NCI-H2196 treated with DMSO at 0.1 percent for 48 hours (cell line): ENCODE data around the gene TJP3.

Source experiments
- DNase-seq: peaks from one replicate; lab custom pipeline; 2025; ENCODE audit not compliant: unreplicated experiment; lab: John Stamatoyannopoulos, UW

Gene TJP3

DNA sequence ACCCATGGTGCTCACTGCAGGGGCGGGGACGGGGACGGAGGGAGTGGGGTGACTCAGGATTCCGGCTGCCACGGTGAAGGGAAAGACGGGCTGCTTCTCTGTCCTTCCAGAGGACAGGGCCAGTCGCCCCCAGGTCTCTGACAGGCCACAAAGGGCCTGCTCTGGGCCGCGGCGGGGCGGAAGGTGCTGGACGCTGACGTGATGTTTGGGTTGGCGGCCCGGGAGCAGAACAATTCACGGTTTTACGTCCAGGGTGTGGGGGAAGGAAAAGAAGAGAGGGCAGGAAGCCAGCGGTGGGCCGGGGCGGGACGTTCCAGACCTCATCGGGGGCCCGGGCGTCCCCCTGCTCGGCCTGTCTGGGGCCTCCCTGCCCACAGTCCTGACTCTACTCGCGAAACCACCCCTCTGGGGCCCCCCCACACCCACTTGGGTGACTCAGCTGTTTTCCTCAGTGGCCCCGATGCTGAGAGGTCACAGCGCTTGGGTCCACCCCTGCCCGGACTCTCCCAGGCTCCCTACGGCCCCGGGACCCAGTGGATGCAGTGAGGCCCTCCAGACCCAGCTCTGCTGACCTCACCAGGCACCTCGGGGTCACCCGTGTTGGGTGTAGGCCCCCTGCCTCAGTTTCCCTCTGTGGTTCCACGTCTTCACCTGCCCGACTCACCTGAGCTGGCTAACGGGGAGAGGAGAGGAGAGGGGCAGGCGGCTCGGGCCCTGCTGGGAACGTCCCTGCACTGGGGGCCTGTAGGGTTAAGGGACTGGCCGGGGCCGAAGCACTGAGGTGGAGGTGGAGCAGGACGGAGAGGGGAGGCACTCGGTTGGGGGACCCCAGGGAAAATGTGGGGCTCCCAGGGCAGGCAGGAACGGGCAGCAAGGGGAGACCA is 37.1 kb upstream of the TJP3 start:
- no peak for DNase-seq

DNA sequence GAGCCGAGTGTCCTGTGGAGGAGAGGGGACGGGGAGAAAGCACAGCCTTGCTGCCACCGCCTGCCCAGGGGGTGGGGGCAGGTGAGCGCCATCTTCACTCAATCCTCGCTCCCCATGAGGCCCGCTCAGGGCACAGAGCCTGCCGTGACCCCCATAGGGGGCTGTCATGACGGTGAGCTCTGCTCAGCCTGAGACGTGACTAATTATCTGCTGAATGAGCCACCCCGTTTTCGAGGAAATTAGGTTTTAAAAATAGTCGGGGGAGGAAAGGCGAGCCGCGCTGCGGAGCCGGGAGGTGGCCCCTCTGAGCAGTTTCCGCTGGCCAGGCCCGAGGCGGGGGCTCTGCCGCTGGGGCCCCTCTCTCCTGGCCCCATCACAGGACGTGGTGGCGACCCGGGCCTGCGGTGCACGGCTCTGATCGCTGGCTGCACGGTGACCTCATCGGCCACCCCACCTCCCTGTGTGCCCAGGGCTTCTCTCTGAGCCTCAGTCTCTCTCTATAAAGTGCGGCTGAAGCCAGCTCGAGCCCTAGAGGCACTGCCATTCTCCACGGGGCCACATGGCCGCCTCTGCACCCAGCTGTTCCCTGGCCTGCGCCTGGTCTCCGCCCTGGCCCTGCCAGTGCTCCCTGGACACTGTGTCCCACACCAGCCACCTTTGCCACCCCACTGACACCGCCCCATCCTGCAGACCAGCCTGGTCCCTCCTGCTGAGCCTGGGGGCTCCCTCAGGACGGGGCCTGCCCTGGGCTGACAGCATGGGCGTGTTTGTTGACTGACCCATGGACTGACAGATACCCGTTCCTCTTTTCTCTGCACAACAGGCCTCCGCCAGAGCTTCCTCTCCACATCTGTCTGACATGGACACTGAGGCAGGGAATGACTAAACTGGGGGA is 36.3 kb upstream of the TJP3 start:
- DNase-seq, result no peak

DNA sequence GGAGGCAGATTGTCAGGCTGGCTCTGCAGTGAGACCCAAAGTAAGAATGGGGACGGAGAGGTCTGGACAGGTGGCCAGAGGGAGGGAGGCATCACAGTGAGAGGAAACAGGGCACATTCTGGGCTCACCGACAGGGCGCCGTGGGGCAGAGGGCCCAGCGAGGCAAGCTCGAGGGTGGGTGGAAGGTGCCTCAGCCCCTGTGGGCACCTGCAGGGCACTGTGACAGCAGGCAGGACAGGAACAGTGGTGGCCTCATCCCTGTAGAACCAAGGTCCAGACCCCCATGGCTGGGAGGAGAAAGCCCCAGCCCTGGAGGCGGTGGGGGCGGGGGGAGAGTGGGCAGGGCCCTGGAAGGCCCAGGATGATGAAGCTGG is 35.6 kb upstream of the TJP3 start:
- no peak for DNase-seq

DNA sequence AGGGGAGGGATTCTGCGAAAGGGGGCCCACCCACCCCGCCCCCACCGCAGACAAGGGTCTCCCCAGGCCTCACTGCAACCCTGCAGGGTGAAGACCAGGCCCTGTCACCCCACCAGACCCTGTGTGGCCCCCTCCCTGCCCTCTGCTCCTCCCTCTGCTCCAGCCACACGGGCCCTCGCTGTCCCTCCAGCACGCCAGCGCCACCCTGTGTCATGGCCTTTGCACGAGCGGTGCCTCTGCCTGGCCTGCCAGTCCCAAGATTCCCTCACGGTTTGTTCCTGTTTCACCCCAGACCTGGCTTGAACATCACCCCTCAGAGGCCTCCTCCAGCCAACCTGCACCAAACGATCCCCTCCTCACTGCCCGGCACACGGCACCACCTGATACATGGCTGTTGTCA is 35.2 kb upstream of the TJP3 start:
- no peak for DNase-seq

DNA sequence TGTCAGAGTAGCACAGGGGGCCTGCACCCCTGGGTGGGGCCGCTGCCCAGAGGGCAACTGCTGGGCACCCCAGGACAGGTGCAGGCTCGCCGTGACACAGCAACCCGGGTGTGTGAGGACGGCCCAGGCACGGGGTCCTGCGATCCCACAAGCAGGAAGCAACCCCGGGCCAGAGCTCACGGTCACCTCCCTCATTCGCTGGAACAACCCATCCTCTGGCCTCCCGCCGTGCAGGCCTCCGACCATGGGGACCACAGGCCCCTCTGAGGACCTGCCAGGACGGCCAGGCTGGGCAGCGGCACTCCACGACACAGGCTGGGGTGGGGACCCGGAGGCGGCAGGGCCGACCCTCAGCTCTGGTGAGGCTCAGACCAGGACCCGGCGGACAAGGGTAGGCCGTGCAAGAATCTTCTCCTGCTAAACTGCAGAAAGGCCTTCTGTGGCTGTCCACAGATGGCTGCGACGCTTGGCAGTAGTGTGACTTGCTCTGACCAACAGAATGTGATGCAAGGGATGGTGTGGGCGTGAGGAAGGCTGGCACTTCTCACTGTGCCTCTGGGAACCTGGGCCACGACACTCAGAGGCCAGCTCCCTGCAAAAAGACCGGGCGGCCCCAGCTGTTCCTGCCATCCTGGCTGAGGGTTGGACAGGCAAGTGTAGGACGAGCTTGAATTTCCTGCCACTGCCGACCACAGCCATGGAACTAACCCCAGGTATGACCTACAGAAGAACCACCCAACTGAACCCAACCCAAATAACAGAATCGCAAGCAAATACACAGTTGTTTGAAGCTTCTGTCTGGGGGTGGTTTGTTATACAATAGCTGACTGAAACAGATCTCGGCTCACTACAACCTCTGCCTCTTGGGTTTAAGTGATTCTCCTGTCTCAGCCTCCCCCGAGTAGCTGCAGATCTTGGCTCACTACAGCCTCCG is 34.4 kb upstream of the TJP3 start:
- DNase-seq, result no peak

DNA sequence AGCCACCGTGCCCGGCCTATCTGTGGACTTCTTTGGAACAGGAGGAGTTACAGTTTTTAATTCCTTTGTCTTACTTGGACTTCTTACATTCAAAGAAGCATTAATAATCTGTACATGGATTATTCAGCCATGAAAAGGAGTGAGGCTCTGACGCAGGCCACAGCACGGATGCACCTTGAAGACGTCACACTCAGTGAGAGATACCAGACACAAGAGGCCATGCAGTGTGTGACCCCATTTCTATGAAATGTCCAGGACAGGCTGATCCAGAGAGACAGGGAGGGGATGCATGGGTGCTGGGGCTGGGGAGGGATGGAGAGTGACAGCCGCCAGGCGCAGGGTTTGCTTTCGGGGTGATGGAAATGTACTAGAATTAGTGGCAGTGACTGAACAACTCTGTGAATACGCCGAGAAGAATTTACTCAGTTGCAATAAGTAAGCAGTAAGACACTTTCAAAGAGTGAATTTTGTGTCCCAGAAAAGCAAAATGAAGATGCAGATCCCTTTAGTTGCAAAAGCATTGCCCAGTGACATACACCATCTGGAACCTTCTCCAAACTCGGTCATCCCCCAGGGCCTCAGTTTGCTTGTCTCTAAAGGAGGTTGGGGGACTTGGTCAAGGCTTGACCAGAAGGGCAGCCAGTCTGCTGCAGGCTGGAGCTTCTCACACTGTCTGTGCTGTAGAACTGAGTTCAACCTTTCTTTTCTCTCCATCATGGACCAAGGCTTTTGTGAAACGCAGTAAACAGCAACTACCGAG is 33.2 kb upstream of the TJP3 start:
- no peak for DNase-seq

DNA sequence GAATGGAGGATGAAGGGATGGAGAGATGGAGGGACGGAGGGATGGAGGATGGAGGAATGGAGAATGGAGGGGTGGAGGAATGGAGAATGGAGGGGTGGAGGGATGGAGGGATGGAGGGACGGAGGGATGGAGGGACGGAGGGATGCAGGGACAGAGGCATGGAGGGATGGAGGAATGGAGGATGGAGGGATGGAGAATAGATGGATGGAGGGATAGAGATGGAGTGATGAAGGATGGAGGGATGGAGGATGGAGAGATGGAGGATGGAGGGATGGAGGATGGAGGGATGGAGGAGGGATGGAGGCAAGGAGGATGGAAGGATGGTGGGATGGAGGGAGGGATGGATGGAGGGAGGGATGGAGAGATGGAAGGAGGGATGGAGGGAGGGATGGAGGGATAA is 30.0 kb upstream of the TJP3 start:
- no peak for DNase-seq

DNA sequence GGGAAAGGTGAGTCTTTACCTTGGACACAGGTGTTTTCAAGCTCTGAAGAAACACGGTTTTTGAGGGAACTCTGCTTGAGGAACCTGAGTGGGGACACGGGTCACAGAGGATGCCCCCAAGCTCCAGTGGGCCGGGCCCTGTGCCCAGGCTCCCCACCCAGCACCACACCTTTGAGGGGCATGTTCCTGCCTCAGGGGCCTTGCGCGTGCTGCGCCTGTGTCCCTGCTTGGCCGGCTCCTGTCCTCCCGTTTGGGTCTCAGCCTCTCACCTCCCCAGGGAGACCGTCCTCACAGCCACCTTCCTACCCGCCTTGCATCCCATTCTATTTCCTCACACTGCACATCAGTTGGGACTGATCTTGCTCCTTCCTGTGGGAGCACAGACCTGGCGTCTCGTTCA is 29.0 kb upstream of the TJP3 start:
- DNase-seq, result no peak

DNA sequence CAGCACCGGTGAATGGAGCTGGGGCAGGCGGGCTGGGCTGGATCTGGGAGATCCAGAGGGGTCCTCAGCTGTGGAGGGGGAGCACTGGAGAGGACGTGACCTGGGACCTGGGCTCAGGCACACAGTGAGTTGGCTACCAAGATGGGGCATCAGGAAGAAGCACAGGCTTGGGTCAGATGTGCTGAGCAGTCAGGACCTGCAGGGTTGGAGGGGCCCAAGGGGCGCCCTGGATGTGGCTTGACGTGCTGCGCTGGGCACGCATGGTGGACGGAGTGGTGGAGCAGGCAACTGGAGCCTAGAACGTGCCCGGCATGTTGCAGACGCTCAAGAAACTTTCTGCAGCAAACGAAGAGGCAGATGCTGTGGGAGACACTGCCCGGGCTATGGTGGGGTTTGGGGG is 28.6 kb upstream of the TJP3 start:
- no peak for DNase-seq

DNA sequence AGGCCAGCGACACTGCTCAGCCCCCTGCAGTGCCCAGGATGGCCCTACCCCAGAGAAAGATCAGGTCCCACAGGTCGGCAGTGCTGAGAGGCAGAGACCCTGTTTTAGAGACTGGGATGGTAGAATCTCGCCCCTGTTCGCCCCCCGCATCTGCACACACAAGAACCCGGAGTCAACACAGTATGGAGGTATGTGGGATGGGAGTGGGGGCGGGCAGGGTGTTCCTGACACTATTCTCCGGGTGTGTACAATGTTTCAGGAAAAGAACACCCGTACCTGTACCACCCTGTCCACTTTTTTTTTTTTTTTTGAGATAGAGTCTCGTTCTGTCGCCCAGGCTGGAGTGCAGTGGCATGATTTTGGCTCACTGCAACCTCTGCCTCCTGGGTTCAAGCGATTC is 27.2 kb upstream of the TJP3 start:
- DNase-seq, result no peak

DNA sequence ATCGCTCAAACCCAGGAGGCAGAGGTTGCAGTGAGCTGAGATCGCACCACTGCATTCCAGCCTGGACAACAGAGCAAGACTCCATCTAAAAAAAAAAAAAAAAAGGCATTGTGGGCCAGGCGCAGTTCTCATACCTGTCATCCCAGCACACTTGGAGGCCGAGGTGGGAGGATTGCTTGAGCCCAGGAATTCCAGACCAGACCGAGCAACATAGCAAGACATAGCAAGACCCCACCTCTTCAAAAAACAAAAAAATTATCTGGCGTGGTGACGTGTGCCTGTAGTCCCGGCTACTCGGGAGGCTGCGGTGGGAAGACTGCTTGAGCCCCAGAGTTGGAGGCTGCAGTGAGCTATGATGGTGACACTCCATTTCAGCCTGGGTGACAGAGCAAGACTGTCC is 25.9 kb upstream of the TJP3 start:
- no peak for DNase-seq

DNA sequence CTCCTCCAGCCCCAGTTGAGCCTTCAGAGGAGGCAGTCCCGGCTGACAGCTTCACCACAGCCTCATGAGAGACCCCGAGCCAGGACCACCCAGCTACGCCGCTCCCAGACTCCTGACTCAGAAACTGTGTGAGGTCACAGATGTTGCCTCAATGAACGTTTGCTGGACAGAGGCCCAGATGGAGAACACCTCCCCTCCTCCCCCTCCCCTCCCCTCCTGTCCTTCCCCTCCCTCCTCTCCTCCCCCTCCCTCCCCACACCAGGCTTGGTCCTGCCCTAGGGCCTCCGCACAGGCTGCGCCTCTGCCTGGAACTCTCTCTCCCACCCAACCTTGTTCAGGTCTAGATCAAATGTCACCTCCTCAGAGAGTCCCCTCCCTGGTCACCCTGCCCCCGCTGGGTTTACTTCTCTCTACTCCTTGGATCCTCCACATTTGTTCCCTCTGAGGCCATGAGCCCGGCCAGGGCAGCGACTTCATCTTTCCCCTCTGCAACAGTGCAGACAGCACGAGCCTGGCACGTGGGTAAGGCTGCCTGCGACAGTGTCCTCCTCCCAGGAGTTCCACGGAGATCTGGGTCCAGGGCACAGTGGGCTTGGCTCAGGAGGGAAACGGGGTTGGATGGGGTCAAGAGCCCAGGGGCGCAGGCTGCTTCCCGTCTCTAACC is 25.3 kb upstream of the TJP3 start:
- no peak for DNase-seq

DNA sequence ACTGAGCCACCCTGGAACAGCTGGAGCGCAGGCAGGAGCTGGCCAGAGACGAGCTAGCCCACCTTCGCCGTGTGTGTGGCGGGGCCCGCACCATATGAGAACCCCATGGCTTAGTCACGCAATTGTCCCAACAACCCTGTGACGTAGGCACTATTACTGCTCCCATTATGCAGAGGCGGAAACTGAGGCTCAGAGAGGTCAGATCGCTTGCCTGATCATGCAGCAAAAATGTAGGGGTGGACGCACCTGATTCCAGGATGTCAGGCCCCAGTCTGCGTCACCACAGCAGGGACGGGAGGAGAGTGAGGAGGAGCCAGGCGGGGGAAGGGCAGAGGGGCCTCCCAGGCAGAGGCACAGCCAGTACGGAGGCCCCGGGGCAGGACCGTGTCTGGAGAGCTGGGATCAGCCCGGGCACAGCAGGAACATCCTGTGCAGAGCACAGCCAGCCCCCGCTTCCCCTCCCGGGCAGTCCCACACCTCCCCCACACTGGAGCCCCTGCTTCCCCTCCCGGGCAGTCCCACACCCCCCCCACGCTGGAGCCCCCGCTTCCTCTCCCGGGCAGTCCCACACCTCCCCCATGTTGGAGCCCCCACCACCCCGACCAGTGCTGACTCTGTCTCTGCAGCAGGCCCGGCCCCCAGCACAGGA is 24.7 kb upstream of the TJP3 start:
- no peak for DNase-seq

DNA sequence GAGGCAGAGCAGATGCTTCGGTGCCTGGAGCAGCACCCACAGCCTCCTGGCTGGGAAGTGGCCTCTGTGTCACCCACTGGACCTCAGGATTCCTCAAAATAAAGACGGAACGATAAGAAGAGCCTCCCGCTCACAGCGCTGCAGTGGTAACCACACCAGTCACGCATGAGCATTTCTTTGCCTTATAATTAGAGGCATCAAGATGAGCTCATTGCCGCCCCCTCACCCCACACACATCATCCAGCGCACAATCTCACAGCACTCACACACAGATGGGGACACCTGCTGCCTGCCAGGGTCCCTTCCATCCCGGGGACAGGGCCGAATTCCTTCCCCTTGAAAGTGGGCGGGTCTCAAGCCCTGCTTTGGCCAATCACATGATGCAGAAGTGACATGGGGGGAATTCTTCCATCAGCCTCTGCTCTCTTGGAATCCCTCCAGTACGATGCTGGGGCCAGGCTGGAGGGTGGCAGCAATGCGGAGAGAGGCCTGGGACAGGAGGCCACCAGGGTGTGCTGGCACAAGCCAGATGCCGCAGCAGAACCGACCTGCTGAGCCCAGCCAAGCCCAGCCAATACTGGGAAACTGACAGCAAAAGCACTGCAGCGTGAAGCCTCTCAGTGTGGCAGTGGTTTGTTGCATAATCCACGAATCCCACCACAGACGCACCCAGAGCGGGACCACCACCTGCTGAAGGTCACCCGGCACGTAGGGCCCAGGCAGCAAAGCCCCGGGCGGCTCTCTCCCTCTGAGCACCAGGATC is 23.9 kb upstream of the TJP3 start:
- no peak for DNase-seq

DNA sequence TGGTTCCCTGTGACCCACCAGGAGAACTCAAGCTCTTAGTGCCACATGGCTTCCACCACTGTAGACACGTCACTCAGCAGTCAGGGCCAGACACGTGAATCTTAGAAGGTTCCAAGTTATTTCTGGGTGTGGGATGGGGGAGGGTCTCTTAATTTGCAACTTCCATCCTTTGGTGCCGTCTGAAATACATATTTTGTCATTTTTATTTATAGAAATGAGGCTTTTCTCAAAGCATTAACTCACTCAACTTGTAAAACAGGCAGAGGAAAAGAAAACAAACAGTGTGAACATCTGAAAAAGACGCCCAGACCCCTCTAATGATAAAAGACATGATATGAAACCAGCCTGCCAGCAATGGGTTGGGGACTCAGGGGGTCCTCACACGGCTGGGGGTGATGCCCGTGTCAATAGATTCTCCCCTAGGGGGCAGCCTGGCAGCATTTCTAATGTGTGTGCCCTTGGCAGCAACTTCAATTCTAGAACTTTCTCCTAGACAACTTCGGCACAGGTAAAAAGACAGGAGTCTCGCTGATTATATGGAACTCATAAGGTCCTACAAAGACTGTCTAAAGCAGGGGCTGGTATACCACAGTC is 23.3 kb upstream of the TJP3 start:
- DNase-seq, result no peak

DNA sequence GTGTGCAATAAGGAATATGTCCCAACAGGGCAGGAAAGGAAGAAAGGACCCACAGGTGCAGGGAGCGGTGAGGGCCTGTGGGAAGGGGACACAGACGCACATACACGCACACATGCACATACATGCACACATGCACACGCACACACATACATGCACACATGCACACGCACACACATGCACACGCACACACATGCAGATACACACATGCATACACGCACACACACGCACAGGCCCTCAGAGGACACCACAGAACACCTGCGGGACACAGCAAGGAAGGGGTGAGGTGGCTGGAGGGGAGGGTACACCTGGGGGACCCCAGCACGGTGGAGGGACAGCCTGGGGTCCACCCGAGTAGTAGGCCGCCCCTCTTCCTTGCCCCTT is 20.8 kb upstream of the TJP3 start:
- DNase-seq, result no peak

DNA sequence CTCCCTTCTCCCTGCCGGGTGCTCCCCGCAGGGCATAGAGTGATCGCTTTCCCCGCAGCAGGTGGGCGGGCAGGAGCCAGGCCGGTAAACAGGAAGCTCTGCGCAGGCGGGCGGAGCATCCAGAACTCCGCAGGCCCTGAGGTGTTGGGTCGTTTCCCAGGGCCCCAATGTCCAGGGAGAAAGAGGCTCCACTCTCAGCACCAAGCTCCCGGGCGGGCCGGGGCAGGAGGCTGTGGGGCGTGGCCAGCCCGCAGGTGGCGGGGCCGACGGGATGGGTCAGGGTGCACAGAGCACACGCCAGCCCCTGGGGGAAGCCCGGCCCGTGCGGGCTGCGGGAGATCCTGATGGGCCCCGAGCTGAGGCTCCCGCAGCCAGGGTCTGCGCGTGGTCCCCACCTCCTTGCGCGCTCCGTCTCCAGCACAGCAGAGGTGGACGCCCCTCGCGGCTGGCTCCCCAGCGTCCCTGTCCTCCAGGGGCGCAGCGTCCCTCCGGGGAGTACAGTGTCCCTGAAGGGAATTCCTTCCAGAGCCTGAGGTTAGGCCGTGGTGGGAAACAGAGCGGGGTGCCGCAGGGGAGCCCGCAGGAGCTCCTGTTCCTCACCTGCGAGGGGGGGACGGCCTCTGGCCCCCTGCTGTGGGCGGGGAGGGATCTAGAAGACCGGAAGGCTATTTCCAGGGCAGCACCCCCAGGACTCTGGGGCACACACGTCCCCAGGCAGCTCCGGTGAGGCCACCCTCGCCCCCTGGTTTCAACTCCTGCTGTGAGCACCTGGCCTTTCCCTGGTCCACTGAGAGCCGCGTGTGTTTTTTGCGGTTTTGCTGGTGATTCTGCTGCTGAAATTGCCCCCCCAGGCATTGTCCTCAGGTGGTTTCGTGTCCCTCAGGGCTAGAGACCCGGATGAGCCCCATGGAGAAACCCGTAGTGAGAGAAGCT is 20.1 kb upstream of the TJP3 start:
- no peak for DNase-seq
